ENCODE data around the gene SLC2A9.
"Not testable (repeated sequence)": the region's sequence is repeated elsewhere in the genome, so short reads cannot be mapped to it uniquely, and the experiment has no call there.

GRCh38 chr4:9785891-9786290, 235.4 kb downstream of the SLC2A9 start:
- TF ChIP-seq CTCF (IDR thresholded peaks at IDR 0.05; ENCODE audit: insufficient read depth, low read length, poor library complexity, severe bottlenecking); EZH2phosphoT487 (conservative IDR thresholded peaks at IDR 0.05; ENCODE audit: low read length): not testable (repeated sequence)

All from SU-DHL-6 (cell line).